ENCODE data around the gene LGALS8. TPM values are rescaled to one million over a fixed set of nuclear protein-coding genes. Genes with fewer than 3 reads are reported as not detected.
A peak's percentile ranks its signal among the peaks of the same experiment; 100 is the strongest.

The LGALS8 gene
- total RNA-seq, 1 donor from 2014 or later, result 94.5 TPM

GRCh38 chr1:236536540-236536939, 12.8 kb downstream of the LGALS8 start:
- TF ChIP-seq CTCF (IDR thresholded peaks at IDR 0.05; ENCODE audit: unreplicated experiment), result no peak
- H3K36me3 Mint-ChIP-seq (ENCODE audit: low read depth, unreplicated experiment), result peaks cover 42% of the 10 kb centered on the region
- H3K27ac Mint-ChIP-seq (ENCODE audit: unreplicated experiment), result no peak overlapping the region
- H3K9me3 Mint-ChIP-seq (ENCODE audit: unreplicated experiment), result no peaks in the 10 kb centered on the region
- no peak overlapping the region for H3K4me3 Mint-ChIP-seq (ENCODE audit: unreplicated experiment)
- peaks cover 3% of the 10 kb centered on the region for H3K4me1 Mint-ChIP-seq (ENCODE audit: unreplicated experiment)
- no peak for DNase-seq (ENCODE audit: low spot score)
- H3K27me3 Mint-ChIP-seq (ENCODE audit: unreplicated experiment), result no peaks in the 10 kb centered on the region

- Mint-ChIP-seq H3K4me1 (ENCODE audit: unreplicated experiment) (no peaks in the 10 kb centered on the region), H3K27me3 (ENCODE audit: unreplicated experiment) (peaks cover 2% of the 10 kb centered on the region), H3K27ac (ENCODE audit: unreplicated experiment) (no peak overlapping the region), H3K4me3 (ENCODE audit: unreplicated experiment) (no peak overlapping the region), H3K9me3 (ENCODE audit: unreplicated experiment) (no peaks in the 10 kb centered on the region), H3K36me3 (ENCODE audit: low read depth, unreplicated experiment) (peaks cover 55% of the 10 kb centered on the region)
- TF ChIP-seq CTCF (IDR thresholded peaks at IDR 0.05; ENCODE audit: unreplicated experiment), result no peak
- no peak for DNase-seq (ENCODE audit: low spot score)
These were observed 17.2 kb downstream of the LGALS8 start for GRCh38 chr1:236540813-236541465.

- no peaks in the 10 kb centered on the region for H3K4me1 Mint-ChIP-seq (ENCODE audit: unreplicated experiment)
- H3K27me3 Mint-ChIP-seq (ENCODE audit: unreplicated experiment), result peaks cover 2% of the 10 kb centered on the region
- DNase-seq (ENCODE audit: low spot score), result no peak
- no peak overlapping the region for H3K27ac Mint-ChIP-seq (ENCODE audit: unreplicated experiment)
- H3K4me3 Mint-ChIP-seq (ENCODE audit: unreplicated experiment), result no peak overlapping the region
- peaks cover 48% of the 10 kb centered on the region for H3K36me3 Mint-ChIP-seq (ENCODE audit: low read depth, unreplicated experiment)
- no peaks in the 10 kb centered on the region for H3K9me3 Mint-ChIP-seq (ENCODE audit: unreplicated experiment)
- no peak for TF ChIP-seq CTCF (IDR thresholded peaks at IDR 0.05; ENCODE audit: unreplicated experiment)
These were observed 17.9 kb downstream of the LGALS8 start for GRCh38 chr1:236541710-236542109.

GRCh38 chr1:236543065-236543669, 19.4 kb downstream of the LGALS8 start:
- TF ChIP-seq CTCF (IDR thresholded peaks at IDR 0.05; ENCODE audit: unreplicated experiment), result peak; percentile 43
- peak overlapping the region; percentile 29 for H3K4me3 Mint-ChIP-seq (ENCODE audit: unreplicated experiment)
- H3K4me1 Mint-ChIP-seq (ENCODE audit: unreplicated experiment), result no peaks in the 10 kb centered on the region
- H3K36me3 Mint-ChIP-seq (ENCODE audit: low read depth, unreplicated experiment), result peaks cover 59% of the 10 kb centered on the region
- DNase-seq (ENCODE audit: low spot score), result peak; percentile 20
- H3K27me3 Mint-ChIP-seq (ENCODE audit: unreplicated experiment), result peaks cover 2% of the 10 kb centered on the region
- H3K27ac Mint-ChIP-seq (ENCODE audit: unreplicated experiment), result no peak overlapping the region
- no peaks in the 10 kb centered on the region for H3K9me3 Mint-ChIP-seq (ENCODE audit: unreplicated experiment)

- Mint-ChIP-seq H3K4me1 (ENCODE audit: unreplicated experiment) (no peaks in the 10 kb centered on the region), H3K27ac (ENCODE audit: unreplicated experiment) (peak overlapping the region; percentile 19), H3K27me3 (ENCODE audit: unreplicated experiment) (peaks cover 2% of the 10 kb centered on the region), H3K9me3 (ENCODE audit: unreplicated experiment) (no peaks in the 10 kb centered on the region), H3K36me3 (ENCODE audit: low read depth, unreplicated experiment) (peaks cover 48% of the 10 kb centered on the region), H3K4me3 (ENCODE audit: unreplicated experiment) (peak overlapping the region; percentile 13)
- no peak for TF ChIP-seq CTCF (IDR thresholded peaks at IDR 0.05; ENCODE audit: unreplicated experiment)
- DNase-seq (ENCODE audit: low spot score), result no peak
These were observed 21.9 kb downstream of the LGALS8 start for GRCh38 chr1:236545621-236546169.
